Breast epithelium (tissue), 3 donors: ENCODE results near the gene GALNT9.
"Not testable (repeated sequence)": the region's sequence is repeated elsewhere in the genome, so short reads cannot be mapped to it uniquely, and the experiment has no call there.

Experiments
- CTCF ChIP-seq, 3 donors: fragments of 450-650 bp; IDR thresholded peaks; one replicate each; pipeline ENCODE4 v1.5.1; 2016 to 2017; ENCODE audit warnings: antibody characterized with exemption in 3 of 3, mild to moderate bottlenecking in 3 of 3, moderate library complexity in 3 of 3
- POLR2A ChIP-seq: fragments of 450-650 bp; IDR thresholded peaks from one replicate; pipeline ENCODE4 v1.6.1; 2016; ENCODE audit warnings: antibody characterized with exemption, mild to moderate bottlenecking, moderate library complexity

DNA sequence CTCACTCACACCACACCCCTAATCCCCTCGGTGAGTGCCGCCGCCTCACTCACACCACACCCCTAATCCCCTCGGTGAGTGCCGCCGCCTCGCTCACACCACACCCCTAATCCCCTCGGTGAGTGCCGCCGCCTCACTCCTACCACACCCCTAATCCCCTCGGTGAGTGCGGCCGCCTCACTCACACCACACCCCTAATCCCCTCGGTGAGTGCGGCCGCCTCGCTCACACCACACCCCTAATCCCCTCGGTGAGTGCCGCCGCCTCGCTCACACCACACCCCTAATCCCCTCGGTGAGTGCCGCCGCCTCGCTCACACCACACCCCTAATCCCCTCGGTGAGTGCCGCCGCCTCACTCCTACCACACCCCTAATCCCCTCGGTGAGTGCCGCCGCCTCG is 179.9 kb downstream of the GALNT9 start:
- not testable (repeated sequence) for TF ChIP-seq CTCF (IDR thresholded peaks at IDR 0.05); POLR2A
